Measurements from ENCODE around the gene AMN.

DNA sequence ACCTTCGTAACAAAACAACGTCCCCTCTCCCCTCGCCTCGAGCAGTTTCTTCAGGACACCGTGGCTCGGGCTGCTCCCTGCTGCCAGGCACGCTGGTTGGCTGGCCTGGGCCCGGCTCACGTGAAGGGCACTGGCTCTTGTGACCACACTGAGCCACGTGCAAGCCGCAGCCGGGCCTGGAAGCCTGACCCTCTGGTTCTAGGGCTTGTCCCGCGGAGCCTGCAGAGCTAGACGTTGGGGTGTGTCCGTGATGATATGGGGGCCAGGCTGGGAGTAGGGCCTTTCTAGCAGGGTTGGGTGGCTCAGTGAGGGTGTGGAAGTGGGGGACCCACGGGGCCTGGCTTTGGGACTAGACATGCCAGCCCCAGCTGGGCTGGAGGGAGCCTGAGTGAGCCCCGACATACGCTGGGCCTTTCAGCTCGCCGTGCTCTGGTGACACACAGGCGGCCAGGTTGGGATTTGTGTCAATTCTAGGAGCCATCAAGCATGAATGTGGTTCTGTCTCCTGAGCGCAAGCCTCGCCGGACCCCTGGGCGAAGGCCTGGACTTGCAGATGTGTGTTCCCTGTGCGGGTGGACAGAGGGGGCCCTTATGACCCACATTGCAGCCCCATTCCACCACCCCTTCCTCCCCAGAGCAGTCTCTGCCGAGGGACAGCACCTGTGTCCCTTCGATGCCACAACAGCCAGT is 13.6 kb upstream of the AMN start:
- TF ChIP-seq POLR2AphosphoS5 (IDR thresholded peaks at IDR 0.05; ENCODE audit: insufficient read depth in 1 of 2, low read depth in 1 of 2) (no peak), POLR2A (IDR thresholded peaks at IDR 0.05) (no peak)
